Fibroblast of skin of back (primary cell): ENCODE data around the gene WDR18.
A peak's percentile ranks its signal among the peaks of the same experiment; 100 is the strongest.

Source experiments
- DNase-seq: peaks from one replicate; pipeline ENCODE4 v3.0.0-alpha.2; 2013

WDR18 gene

GRCh38 chr19:1008268-1009040 is 24.3 kb downstream of the WDR18 start:
- no peak for DNase-seq

DNA sequence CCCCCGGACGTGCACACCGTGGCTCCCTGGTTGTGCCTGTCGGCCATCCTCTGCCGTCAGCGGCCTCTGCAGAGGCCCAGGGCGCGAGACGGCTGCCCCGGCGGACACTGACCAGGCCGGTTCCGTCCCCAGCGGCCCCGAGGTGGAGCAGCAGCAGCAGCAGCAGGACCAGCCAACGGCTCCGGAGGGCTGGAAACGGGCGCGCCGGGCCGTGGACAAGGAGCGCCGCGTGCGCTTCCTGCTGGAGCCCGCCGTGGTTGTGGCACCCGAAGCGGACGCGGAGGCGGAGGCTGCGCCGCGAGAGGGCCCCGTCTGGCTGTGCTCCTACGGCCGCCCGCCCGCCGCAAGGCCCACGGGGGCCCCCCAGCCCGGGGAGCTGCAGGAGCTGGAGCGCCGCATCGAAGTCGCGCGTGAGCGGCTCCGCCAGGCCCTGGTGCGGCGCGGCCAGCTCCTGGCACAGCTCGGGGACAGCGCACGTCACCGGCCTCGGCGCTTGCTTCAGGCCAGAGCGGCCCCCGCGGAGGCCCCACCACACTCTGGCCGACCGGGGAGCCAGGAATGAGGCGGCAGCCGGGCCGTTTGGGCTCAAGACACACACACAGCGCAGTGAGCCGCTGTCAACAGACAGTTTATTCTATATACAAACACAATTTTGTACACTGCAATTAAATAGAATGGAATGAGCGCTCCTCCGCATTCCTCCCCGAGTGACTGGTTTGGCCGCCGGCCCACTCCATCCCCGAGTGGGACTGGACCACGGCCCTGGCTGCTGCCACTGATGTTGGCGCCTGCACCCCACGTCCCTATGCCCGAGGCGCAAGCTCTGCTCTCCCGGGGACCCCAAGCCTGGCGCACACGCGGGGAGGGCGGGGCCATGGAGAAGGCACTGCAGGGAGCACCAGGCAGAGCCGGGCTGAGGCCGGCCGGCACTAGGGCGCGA is 25.2 kb downstream of the WDR18 start:
- peak; percentile 11 for DNase-seq

DNA sequence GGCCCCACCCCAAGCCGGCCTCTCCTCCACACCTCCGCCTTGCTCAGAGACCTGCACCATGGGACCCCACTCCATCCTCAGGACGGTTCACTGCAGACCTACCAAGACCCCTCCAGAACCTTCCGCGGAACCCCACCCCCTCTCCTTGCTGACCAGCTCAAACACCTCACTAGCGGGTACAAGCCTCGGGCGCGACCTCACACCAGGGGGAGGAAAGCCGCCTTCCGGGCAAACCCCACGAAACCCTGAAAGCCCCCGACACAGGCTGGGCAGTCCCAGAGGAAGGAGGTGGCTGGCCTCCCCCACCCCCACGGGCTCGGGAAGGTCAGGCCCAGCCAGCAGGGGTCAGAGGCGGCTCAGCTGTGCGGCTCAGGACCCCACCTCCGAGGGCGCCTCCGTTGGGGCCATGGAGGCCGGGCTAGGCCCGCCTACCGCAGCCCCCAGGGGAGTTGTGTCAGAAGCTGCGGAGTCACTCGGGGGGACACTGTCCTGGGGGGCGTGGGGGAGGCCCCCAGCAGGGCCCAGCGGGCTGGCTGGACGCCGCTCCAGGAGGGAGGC is 25.9 kb downstream of the WDR18 start:
- no peak for DNase-seq

DNA sequence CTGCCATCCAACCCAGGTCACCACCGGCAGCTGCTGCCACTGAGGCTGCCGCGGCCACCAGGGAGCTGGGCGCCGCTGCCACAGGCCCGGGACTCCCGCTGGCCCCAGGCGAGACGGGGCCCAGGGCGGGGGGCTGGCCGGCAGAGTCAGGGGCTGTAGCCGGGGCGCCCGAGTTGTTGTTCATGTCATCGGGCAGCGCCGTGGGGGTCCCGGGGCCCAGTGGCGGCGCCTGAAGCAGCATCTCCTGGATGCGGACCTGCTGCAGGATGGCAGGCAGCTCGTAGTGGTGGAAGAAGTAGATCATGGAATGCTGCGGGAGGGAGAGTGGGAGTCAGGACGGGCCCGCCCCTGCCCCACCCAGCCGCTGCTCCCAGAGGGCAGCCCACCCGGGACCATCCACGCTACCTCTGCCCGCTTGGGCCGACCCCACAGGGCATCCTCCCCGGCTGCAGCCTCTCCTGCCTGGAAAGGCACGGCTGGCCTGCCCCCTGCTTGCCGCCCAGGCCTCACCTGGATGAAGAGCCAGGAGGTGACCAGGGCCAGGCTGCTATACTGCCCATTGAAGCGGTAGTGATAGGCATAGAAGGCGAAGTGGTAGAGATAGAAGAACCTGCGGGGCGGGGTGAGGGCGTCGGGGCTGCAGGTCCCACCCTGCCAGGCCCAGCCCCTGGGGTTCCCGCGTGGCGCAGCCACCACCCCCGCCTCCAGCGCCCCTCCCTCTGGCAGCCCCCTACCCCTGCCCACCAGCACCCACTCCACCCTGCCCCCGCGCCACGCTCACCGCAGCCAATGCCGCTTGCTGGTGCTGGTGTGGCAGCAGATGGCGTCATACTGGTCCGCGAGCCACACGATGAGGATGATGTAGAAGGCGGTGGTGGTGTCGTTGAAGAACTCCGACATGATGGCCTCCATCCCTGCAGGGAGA is 26.7 kb downstream of the WDR18 start:
- DNase-seq: no peak

- DNase-seq: no peak
Observed at GRCh38 chr19:1011831-1012333, 27.7 kb downstream of the WDR18 start.

GRCh38 chr19:1012334-1012733 is 28.2 kb downstream of the WDR18 start:
- DNase-seq: no peak

- DNase-seq: no peak
Observed at GRCh38 chr19:1013218-1013617, 29.1 kb downstream of the WDR18 start.

DNA sequence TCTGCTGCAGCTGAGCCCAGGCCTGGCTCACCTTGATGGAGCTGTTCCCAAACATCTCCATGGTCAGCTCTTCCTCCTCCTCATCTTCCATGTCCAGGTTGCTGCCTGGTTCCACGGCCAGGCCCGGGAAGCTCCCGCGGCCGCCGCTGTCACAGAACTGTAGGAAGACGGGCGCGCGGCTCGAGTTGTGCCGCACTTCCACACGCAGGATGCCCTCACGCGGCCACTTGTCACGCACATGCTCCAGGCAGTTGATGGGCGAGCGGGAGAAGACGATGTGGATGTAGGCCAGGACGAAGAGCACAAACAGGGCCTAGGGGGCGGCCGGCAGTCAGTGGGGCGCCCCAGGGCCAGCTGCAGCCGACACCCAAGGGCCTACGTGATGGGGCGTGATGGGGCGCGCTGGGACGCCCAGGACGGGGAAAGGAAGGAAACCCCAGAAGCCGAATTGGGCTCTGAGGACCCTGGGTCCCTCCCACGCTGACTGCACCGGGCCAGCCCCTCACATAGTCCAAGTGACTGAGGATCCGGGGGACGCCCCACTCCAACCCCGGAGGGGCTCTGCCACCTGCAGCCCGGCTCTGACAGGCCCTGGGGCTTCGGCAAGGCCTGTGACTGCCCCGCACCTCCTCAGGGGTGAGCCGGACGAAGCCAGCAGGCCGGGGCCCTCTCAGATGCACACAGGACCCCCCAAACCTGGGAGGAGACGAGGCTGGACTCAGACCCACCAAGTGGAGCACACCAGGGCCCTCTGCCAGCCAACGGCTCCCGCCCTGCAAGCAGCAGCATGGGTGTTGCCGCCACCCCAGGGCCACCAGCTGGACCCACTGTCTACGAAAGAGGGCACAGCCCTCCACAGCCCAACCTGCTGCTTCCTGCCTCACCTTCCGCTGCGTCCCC is 30.3 kb downstream of the WDR18 start:
- DNase-seq: no peak

GRCh38 chr19:1015061-1015781 is 31.1 kb downstream of the WDR18 start:
- DNase-seq: no peak

- DNase-seq: no peak
Observed at GRCh38 chr19:1015782-1016646, 31.9 kb downstream of the WDR18 start.

DNA sequence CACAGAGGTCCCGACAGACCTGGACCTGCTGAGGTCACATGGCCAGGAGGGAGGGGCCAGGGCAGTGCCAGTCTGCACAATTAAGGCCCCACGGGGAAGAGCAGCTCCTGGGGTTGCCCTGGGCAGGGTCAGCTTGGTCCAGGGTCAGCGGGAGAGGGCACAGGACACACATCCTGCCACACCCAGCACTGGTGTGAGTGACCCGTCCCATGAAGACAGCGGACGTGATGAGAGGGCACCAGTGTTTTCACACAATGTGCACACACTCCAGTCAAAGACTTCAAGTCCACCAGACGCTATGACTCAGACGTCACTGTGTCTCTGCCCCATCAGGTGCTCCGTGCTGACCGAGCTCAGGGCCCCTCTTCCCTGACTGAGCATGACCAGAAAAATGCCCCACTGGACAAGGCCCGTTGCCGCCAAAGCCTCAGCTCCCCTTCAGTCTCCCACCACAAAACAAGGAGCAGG is 32.5 kb downstream of the WDR18 start:
- peak; percentile 55 for DNase-seq

DNA sequence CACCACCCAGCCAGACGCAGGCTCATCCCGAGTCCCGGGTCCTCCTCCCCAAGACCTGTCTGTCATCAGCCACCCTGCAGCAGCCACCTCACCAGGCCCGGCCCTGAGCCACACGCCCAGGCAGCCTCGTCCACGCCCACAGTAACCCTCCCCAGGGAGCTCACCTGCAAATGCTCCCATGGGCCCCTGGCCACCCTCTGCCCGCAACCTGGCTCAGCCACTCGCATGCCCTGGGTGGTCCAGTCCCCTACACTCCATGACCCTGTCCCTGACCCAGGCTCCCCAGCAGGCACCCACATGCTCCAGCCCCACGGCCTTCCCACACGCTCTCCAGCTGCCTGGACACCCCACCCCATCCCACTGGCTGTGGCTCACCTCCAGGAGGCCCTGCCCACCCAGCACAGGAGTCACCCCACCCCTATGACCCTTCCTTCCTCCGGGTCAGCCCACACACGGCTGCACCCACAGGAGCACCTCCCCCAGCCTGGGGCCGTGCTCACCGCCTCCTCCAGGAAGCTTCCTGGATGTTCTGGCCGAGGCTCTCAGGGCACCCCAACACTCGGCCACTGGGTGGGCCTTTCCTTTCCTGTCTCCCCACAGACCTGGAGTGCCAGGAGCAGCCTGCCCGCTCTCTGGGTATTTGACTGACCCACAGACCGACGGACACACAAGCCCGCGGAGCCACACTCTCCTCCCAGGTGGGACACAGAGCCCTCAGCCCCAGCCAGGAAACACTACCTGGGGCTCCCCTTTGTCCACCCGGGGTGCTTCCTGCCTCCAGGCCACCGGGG is 33.2 kb downstream of the WDR18 start:
- DNase-seq: no peak

DNA sequence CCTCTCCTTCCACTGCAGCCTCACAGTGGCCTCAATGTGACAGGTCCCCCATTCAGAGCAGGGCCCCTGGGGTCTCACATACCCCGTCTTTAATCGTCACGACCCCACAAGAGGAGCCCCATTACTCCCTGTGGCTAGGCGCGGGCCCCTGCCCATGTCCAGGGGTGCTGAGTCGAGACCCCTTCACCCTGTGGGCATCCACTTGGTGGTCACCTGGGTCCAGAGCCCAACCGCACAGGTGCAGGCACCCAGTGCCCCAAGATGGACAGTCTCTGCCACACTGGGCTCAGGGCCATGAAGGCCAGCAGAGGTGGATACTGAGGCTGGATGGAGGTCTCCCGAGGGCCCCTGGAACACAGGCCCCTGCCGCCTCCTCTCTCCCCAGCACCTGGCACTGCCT is 33.8 kb downstream of the WDR18 start:
- DNase-seq: no peak

DNA sequence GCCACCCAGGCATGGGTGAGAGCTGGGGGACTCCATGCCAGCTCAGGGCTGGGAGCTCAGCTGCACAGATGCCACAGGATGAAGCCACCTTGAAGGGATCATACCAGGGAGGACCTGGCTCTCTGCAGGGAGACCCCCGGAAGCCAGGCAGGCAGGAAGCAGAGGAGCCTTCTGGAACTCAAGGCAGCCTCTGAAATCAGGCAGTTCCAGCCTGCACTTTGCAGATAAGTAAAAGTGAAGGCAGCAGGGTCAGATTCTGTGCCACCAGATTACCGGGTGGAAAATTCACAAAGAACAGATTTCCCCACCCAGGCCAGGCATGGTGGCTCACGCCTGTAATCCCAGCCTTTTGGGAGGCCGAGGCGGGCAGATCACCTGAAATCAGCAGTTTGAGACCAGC is 34.2 kb downstream of the WDR18 start:
- no peak for DNase-seq

DNA sequence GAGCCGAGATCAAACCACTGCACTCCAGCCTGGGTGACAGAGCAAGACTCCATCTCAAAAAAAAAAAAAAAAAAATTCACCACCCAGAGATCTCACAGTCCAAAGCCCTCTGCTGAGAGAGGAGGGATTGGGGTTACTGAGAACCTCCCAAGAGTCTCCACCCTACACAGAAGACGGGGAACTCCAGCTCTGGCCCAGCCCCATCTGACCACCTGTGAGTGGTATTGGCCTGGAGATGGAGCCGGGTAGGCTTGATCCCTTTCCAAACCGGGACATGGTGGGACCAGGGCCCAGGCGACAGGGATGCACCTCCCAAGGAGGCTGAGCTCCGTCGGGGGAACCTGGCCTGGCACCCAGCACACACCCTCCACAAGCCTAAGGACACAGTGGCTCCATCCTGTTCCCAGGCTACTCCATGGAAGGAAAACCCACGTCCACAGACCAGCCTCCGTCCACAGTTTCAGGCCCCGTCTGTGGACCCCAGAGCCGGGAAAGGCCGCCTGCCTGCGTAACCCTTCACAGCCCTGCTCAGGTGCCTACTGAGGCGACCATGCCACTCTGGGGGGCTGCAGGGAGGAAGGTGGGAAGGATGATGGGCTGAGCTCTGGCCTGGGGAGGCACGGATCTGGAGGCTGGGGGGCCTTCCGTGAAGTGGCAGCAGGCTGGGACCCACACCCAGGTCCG is 34.9 kb downstream of the WDR18 start:
- no peak for DNase-seq

GRCh38 chr19:1019616-1019961 is 35.4 kb downstream of the WDR18 start:
- DNase-seq: no peak

- DNase-seq: no peak
Observed at GRCh38 chr19:1019980-1020867, 36.1 kb downstream of the WDR18 start.
